Ureter (tissue), 1 donor: Measurements from ENCODE around the gene TRIM47. TPM values are rescaled to one million over a fixed set of nuclear protein-coding genes. Genes with fewer than 3 reads are reported as not detected.
A peak's percentile ranks its signal among the peaks of the same experiment; 100 is the strongest.
"Not testable (repeated sequence)": the region's sequence is repeated elsewhere in the genome, so short reads cannot be mapped to it uniquely, and the experiment has no call there.

Source experiments
- DNase-seq: peaks from one replicate; pipeline ENCODE4 v3.0.0-alpha.2; 2020; ENCODE audit warnings: low spot score
- total RNA-seq: library from RNA; stranded (reverse); gene quantifications from one replicate; pipeline ENCODE4 v1.2.4, GENCODE V29; 2023
- donor health status: DM: yes; HTN: yes; CAD: no.

The TRIM47 gene
- total RNA-seq, 1 donor from 2014 or later = 44.9 TPM

- no peak for DNase-seq
Observed at GRCh38 chr17:75869282-75870141, 8.9 kb downstream of the TRIM47 start.

DNA sequence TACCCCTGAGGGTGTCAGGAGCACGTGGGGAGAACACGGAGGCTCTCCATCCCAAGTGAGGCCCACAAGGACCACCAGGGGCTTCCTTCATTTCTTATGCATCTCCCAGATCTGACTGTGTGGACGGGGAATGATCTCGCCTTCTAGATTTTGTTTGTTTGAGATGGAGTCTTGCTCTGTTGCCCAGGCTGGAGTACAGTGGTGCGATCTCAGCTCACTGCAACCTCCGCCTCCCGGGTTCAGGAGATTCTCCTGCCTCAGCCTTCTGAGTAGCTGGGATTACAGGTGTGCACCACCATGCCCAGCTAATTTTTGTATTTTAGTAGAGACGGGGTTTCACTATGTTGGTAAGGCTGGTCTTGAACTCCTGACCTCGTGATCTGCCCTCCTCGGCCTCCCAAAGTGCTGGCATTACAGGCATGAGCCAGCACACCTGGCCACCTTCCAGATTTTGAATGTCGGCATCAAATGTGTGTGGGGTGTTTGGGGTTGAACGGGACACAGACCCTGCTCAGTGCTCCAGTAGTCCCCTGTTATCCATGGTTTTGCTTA lies 9.6 kb downstream of the TRIM47 start:
- not testable (repeated sequence) for DNase-seq

DNA sequence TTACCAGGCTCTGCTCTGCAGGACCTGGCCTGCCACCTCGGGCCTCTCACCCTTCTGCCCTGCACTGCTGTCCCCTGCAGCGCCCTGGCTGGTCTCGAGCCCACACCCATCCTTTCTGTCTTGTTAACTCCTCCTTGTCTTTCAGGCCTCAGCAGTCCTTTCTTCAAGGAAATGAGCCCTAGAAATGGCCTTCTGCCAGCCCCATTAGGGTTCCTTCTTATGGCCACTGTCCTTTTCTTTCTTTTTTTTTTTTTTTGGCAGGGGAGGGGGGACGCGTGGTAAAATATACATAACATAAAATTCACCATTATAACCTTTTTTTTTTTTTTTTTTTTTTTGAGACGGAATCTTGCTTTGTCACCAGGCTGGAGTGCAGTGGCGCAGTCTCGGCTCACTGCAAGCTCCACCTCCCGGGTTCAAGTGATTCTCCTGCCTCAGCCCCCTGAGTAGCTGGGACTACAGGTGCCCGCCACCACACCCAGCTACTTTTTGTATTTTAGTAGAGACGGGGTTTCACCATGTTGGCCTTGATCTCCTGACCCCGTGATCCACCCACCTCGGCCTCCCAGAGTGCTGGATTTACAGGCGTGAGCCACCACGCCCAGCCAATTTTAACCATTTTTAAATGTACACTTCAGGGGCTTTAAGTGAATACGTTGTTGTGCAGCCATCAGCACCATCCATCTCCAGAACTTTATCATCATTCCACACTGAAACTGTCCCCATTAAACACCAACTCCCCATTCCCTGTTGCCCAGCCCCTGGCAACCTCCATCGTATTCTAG lies 12.8 kb downstream of the TRIM47 start:
- DNase-seq = not testable (repeated sequence)

DNA sequence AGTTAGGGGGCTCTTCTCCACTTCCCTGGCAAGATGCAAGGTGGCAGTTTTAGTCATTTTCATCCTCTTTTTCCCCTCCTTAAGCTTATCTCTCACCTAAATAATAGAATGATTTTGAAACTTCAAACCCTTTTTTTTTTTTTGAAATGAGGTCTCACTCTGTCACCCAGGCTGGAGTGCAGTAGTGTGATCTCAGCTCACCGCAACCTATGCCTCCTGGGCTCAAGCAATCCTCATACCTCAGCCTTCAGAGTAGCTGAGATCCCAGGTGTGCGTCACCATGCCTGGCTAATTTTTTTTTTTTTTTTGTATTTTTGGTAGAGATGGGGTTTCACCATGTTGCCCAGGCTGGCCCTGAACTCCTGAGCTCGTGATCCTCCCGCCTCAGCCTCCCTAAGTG lies 13.5 kb downstream of the TRIM47 start:
- DNase-seq = not testable (repeated sequence)

GRCh38 chr17:75864448-75864871 lies 13.9 kb downstream of the TRIM47 start:
- peak; percentile 78 for DNase-seq

GRCh38 chr17:75861927-75862317 lies 16.5 kb downstream of the TRIM47 start:
- no peak for DNase-seq

GRCh38 chr17:75859358-75859757 lies 19.0 kb downstream of the TRIM47 start:
- not testable (repeated sequence) for DNase-seq

GRCh38 chr17:75856062-75856756 lies 22.2 kb downstream of the TRIM47 start:
- DNase-seq = peak; percentile 60

GRCh38 chr17:75855310-75856061 lies 22.9 kb downstream of the TRIM47 start, which contains the start of gene WBP2:
Gene WBP2, minus strand, starts transcription at chr17:75855335. Its CDS starts 38 bp downstream, at chr17:75855297.
- peak; percentile 99 for DNase-seq

- DNase-seq = peak; percentile 70
Observed at GRCh38 chr17:75854881-75855309, 23.5 kb downstream of the TRIM47 start.

DNA sequence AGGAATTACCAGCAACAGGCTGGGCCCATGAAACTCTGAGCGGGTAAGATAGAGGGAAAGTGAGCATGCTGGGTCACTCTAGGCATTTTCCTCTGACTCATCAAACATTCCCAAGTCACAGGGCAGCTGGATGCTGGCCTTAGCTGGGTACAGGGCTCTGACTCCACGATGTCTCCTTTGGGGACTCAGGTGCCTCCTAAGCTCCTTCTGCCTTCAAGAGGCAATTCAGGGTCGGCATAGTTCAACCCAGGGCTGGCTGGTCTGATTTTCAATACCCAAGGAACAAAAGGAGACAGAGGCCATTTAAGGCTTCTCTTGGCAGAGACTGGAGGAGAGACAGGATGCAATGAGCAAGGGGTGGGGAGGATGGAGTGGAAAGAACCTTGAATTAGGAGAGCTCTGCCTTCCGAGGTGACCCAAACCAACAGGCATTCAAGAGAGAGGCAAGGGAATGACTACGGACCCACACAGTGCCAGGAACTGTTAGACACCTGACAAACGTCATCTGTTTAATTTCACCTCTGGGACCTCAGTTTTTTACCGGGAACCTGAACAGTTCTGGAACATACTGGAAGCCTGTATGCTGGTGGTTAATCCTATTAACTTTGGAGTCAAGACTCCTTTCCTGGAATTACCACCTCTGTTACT lies 24.2 kb downstream of the TRIM47 start:
- no peak for DNase-seq

GRCh38 chr17:75853433-75853832 lies 24.9 kb downstream of the TRIM47 start:
- DNase-seq = no peak

DNA sequence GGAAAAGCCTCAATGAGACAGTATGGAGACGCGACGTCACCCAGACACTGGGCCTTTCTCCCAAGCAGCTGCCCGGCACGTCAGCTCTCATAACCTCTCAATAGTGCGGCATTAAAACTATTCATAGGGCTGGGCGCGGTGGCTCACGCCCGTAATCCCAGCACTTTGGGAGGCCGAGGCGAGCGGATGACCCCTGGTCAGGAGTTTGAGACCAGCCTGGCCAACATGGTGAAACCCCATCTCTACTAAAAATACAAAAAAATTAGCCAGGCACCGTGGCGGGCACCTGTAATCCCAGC lies 26.7 kb downstream of the TRIM47 start:
- DNase-seq = not testable (repeated sequence)

DNA sequence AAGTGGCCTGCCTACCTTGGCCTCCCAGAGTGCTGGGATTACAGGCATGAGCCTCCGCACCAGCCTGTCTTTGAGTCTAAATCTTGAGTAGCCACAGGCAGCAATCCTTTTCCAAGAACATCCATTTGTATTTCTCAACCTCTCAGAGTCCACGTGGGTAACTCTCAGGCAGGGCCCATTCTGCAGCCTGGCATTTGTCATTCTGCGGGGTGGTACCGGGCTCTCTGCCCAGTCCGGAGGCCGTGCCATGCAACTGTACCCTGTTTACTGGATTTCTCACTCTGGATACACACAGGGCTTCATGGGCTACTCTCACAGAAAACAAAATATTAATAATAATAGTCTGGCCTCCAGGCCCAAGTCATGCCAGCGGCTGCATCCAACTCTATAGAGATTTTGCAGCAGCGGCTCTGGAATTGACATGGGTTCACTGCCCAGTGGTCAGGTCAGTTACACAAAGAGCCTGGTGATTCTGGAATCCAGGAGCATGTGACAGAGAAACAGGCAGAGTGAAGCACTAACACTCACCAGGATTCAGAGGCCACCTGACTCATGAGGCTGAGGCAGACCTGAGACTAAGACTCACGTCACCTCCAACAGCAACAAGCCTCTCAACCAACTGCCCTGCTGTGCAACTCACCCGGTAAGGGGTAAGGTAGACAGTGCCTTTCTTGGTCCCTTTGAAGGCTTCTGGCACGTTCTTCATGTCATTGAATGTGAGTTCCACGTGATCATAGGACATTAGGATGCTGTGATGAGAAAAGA lies 27.3 kb downstream of the TRIM47 start:
- no peak for DNase-seq

GRCh38 chr17:75849724-75850123 lies 28.7 kb downstream of the TRIM47 start:
- DNase-seq = no peak

- DNase-seq = no peak
Observed at GRCh38 chr17:75849279-75849646, 29.1 kb downstream of the TRIM47 start.

- peak; percentile 82 for DNase-seq
Observed at GRCh38 chr17:75848523-75849278, 29.7 kb downstream of the TRIM47 start.

GRCh38 chr17:75847614-75848522 lies 30.5 kb downstream of the TRIM47 start:
- no peak for DNase-seq
